ENCODE measurements around the gene PRMT2. TPM values are rescaled to one million over a fixed set of nuclear protein-coding genes. Genes with fewer than 3 reads are reported as not detected.
A peak's percentile ranks its signal among the peaks of the same experiment; 100 is the strongest.

The PRMT2 gene
- 10 to 100 TPM; 60.9 to 74.1 TPM for total RNA-seq

GRCh38 chr21:46635324-46636180, at the start of gene PRMT2:
TSS of gene PRMT2 (plus strand) at chr21:46635674. CDS start at chr21:46636952, 1,278 bp downstream.
- intact Hi-C loops (cut with DNase I, micrococcal nuclease), result loop anchor here in 1 of 2 experiments (1.0 kb wide), 6 partner anchors 13 to 407 kb away; partner anchors contain the start of genes DIP2A, LSS, PCNT and YBEY
- peak; percentile 99 for DNase-seq
- CTCF ChIA-PET, result interaction anchor here (0.6 to 1.1 kb wide), 3 partner anchors 12 to 385 kb away, joined by 3 read pairs; no protein-coding TSS in a partner anchor
- POLR2A ChIA-PET, result no interaction called here
- no peaks in the 10 kb centered on the region for H3K27me3 Mint-ChIP-seq
- H3K36me3 Mint-ChIP-seq (ENCODE audit: low read depth), result peaks cover 23% of the 10 kb centered on the region
- H3K9me3 Mint-ChIP-seq (ENCODE audit: low read depth), result no peaks in the 10 kb centered on the region
- peak within 1 kb of the TSS; percentile 90 for H3K27ac Mint-ChIP-seq
- peak within 1 kb of the TSS; percentile 95 for H3K4me3 Mint-ChIP-seq
- ATAC-seq, result peak; percentile 82
- H3K4me1 Mint-ChIP-seq, result peaks cover 68% of the 10 kb centered on the region

- POLR2A ChIA-PET, result no interaction called here
- DNase-seq, result no peak
- CTCF ChIA-PET, result interaction anchor here (2.2 kb wide), 1 partner anchor 14 kb away, joined by 6 read pairs; no protein-coding TSS in a partner anchor
- Mint-ChIP-seq H3K4me1 (peaks cover 4% of the 10 kb centered on the region), H3K27ac (no peak overlapping the region), H3K36me3 (ENCODE audit: low read depth) (peaks cover 5% of the 10 kb centered on the region), H3K9me3 (ENCODE audit: low read depth) (peaks cover 25% of the 10 kb centered on the region), H3K4me3 (no peak overlapping the region), H3K27me3 (no peaks in the 10 kb centered on the region)
- ATAC-seq, result no peak
- intact Hi-C loops (cut with DNase I, micrococcal nuclease), result no loop called here
Observed at GRCh38 chr21:46594276-46594675, 41.2 kb upstream of the PRMT2 start.

GRCh38 chr21:46596201-46596600, 39.3 kb upstream of the PRMT2 start:
- DNase-seq (no peak), ATAC-seq (no peak)
- Mint-ChIP-seq H3K27me3 (no peaks in the 10 kb centered on the region), H3K4me3 (no peak overlapping the region), H3K4me1 (peaks cover 12% of the 10 kb centered on the region), H3K9me3 (ENCODE audit: low read depth) (peaks cover 14% of the 10 kb centered on the region), H3K27ac (no peak overlapping the region), H3K36me3 (ENCODE audit: low read depth) (peaks cover 5% of the 10 kb centered on the region)
- intact Hi-C loops (cut with DNase I, micrococcal nuclease), result no loop called here
- ChIA-PET CTCF (no interaction called here), POLR2A (no interaction called here)

- CTCF ChIA-PET, result no interaction called here
- Mint-ChIP-seq H3K27ac (no peak overlapping the region), H3K9me3 (ENCODE audit: low read depth) (peaks cover 11% of the 10 kb centered on the region)
Observed at GRCh38 chr21:46597031-46597430, 38.4 kb upstream of the PRMT2 start.

GRCh38 chr21:46597896-46598343, 37.6 kb upstream of the PRMT2 start:
- ChIA-PET POLR2A (no interaction called here), CTCF (no interaction called here)
- Mint-ChIP-seq H3K4me1 (peaks cover 12% of the 10 kb centered on the region), H3K27ac (no peak overlapping the region), H3K4me3 (no peak overlapping the region), H3K9me3 (ENCODE audit: low read depth) (peaks cover 6% of the 10 kb centered on the region), H3K36me3 (ENCODE audit: low read depth) (peaks cover 5% of the 10 kb centered on the region), H3K27me3 (no peaks in the 10 kb centered on the region)
- ATAC-seq, result no peak
- intact Hi-C loops (cut with DNase I, micrococcal nuclease), result no loop called here
- no peak for DNase-seq

More at GRCh38 chr21:46597031-46597430, 38.4 kb upstream of the PRMT2 start:
- no peak overlapping the region for H3K4me3 Mint-ChIP-seq
- H3K36me3 Mint-ChIP-seq (ENCODE audit: low read depth), result peaks cover 5% of the 10 kb centered on the region
- DNase-seq (no peak), ATAC-seq (no peak)
- H3K4me1 Mint-ChIP-seq, result peaks cover 12% of the 10 kb centered on the region
- intact Hi-C loops (cut with DNase I, micrococcal nuclease), result no loop called here
- H3K27me3 Mint-ChIP-seq, result no peaks in the 10 kb centered on the region
- POLR2A ChIA-PET, result no interaction called here

GRCh38 chr21:46598581-46599572, 36.6 kb upstream of the PRMT2 start:
- peaks cover 5% of the 10 kb centered on the region for H3K36me3 Mint-ChIP-seq (ENCODE audit: low read depth)
- DNase-seq (no peak), ATAC-seq (no peak)
- POLR2A ChIA-PET, result no interaction called here
- H3K4me3 Mint-ChIP-seq, result no peak overlapping the region
- H3K27ac Mint-ChIP-seq, result no peak overlapping the region
- peaks cover 12% of the 10 kb centered on the region for H3K4me1 Mint-ChIP-seq
- no peaks in the 10 kb centered on the region for H3K9me3 Mint-ChIP-seq (ENCODE audit: low read depth)
- intact Hi-C loops (cut with DNase I, micrococcal nuclease), result no loop called here
- CTCF ChIA-PET, result interaction anchor here (1.8 kb wide), 1 partner anchor 13 kb away, joined by 4 read pairs; no protein-coding TSS in a partner anchor
- H3K27me3 Mint-ChIP-seq, result no peaks in the 10 kb centered on the region

GRCh38 chr21:46600305-46600704, 35.2 kb upstream of the PRMT2 start:
- ChIA-PET CTCF (interaction anchor here (1.8 kb wide), 1 partner anchor 14 kb away, joined by 4 read pairs; no protein-coding TSS in a partner anchor), POLR2A (no interaction called here)
- peaks cover 18% of the 10 kb centered on the region for H3K4me1 Mint-ChIP-seq
- ATAC-seq (no peak), DNase-seq (no peak)
- H3K9me3 Mint-ChIP-seq (ENCODE audit: low read depth), result no peaks in the 10 kb centered on the region
- intact Hi-C loops (cut with DNase I, micrococcal nuclease), result no loop called here
- no peaks in the 10 kb centered on the region for H3K27me3 Mint-ChIP-seq
- H3K27ac Mint-ChIP-seq, result no peak overlapping the region
- H3K36me3 Mint-ChIP-seq (ENCODE audit: low read depth), result no peaks in the 10 kb centered on the region
- no peak overlapping the region for H3K4me3 Mint-ChIP-seq

GRCh38 chr21:46600978-46601377, 34.5 kb upstream of the PRMT2 start:
- POLR2A ChIA-PET, result interaction anchor here (0.6 kb wide), 1 partner anchor 16 kb away, joined by 4 read pairs; no protein-coding TSS in a partner anchor
- CTCF ChIA-PET, result no interaction called here
- intact Hi-C loops (cut with DNase I, micrococcal nuclease), result no loop called here

GRCh38 chr21:46603228-46603627, 32.2 kb upstream of the PRMT2 start:
- Mint-ChIP-seq H3K4me3 (no peak overlapping the region), H3K36me3 (ENCODE audit: low read depth) (no peaks in the 10 kb centered on the region), H3K27ac (no peak overlapping the region), H3K4me1 (peaks cover 43% of the 10 kb centered on the region), H3K27me3 (no peaks in the 10 kb centered on the region), H3K9me3 (ENCODE audit: low read depth) (no peaks in the 10 kb centered on the region)
- no peak for ATAC-seq
- intact Hi-C loops (cut with DNase I, micrococcal nuclease), result no loop called here
- CTCF ChIA-PET, result no interaction called here
- POLR2A ChIA-PET, result no interaction called here
- DNase-seq, result no peak

More at GRCh38 chr21:46600978-46601377, 34.5 kb upstream of the PRMT2 start:
- peaks cover 24% of the 10 kb centered on the region for H3K4me1 Mint-ChIP-seq
- no peaks in the 10 kb centered on the region for H3K27me3 Mint-ChIP-seq
- no peak for ATAC-seq
- H3K4me3 Mint-ChIP-seq, result no peak overlapping the region
- H3K27ac Mint-ChIP-seq, result no peak overlapping the region
- no peaks in the 10 kb centered on the region for H3K9me3 Mint-ChIP-seq (ENCODE audit: low read depth)
- H3K36me3 Mint-ChIP-seq (ENCODE audit: low read depth), result no peaks in the 10 kb centered on the region
- no peak for DNase-seq

GRCh38 chr21:46604329-46604974, 31.0 kb upstream of the PRMT2 start:
- Mint-ChIP-seq H3K27me3 (no peaks in the 10 kb centered on the region), H3K27ac (peak overlapping the region; percentile 39), H3K36me3 (ENCODE audit: low read depth) (no peaks in the 10 kb centered on the region), H3K4me1 (peaks cover 37% of the 10 kb centered on the region), H3K9me3 (ENCODE audit: low read depth) (no peaks in the 10 kb centered on the region), H3K4me3 (no peak overlapping the region)
- no peak for ATAC-seq
- intact Hi-C loops (cut with DNase I, micrococcal nuclease), result no loop called here
- POLR2A ChIA-PET, result no interaction called here
- DNase-seq, result no peak
- CTCF ChIA-PET, result interaction anchor here (0.5 kb wide), 1 partner anchor 29 kb away, joined by 3 read pairs; no protein-coding TSS in a partner anchor
